ENCODE data around the gene HSD17B11. TPM values are rescaled to one million over a fixed set of nuclear protein-coding genes. Genes with fewer than 3 reads are reported as not detected.
"Not testable (repeated sequence)": the region's sequence is repeated elsewhere in the genome, so short reads cannot be mapped to it uniquely, and the experiment has no call there.

The HSD17B11 gene
- 10 to 100 TPM in 11 of 12 donors, not detected in 1; 18.9 to 90.6 (median 24.6) TPM for polyA plus RNA-seq (ENCODE audit: insufficient read length in 12 of 12)
- long read RNA-seq, donor 1, transcript HSD17B11-201 (7 exons, 1,885 nt) = major isoform, 116 of 139 reads
- long read RNA-seq, donor 1, partial matches to known transcripts = 21 of 139 reads
- long read RNA-seq, donor 1, other reads (novel, unspliced or antisense) = 0 of 139 reads
- long read RNA-seq, donor 2, transcript HSD17B11-201 (7 exons, 1,885 nt) = major isoform, 14 of 14 reads
- long read RNA-seq, donor 2, partial matches to known transcripts = 0 of 14 reads
- long read RNA-seq, donor 2, other reads (novel, unspliced or antisense) = 0 of 14 reads
- long read RNA-seq, donor 3, transcript HSD17B11-201 (7 exons, 1,885 nt) = major isoform, 13 of 13 reads
- long read RNA-seq, donor 3, partial matches to known transcripts = 0 of 13 reads
- long read RNA-seq, donor 3, other reads (novel, unspliced or antisense) = 0 of 13 reads
- long read RNA-seq, donor 4, transcript HSD17B11-201 (7 exons, 1,885 nt) = major isoform, 7 of 8 reads
- long read RNA-seq, donor 4, partial matches to known transcripts = 0 of 8 reads
- long read RNA-seq, donor 4, other reads (novel, unspliced or antisense) = 0 of 8 reads
- long read RNA-seq, donor 5, transcript HSD17B11-201 (7 exons, 1,885 nt) = major isoform, 25 of 26 reads
- long read RNA-seq, donor 5, partial matches to known transcripts = 0 of 26 reads
- long read RNA-seq, donor 5, other reads (novel, unspliced or antisense) = 0 of 26 reads
- long read RNA-seq, donor 6, transcript HSD17B11-201 (7 exons, 1,885 nt) = major isoform, 7 of 8 reads
- long read RNA-seq, donor 6, partial matches to known transcripts = 0 of 8 reads
- long read RNA-seq, donor 6, other reads (novel, unspliced or antisense) = 0 of 8 reads
- long read RNA-seq, donor 7, transcript HSD17B11-201 (7 exons, 1,885 nt) = major isoform, 8 of 8 reads
- long read RNA-seq, donor 7, partial matches to known transcripts = 0 of 8 reads
- long read RNA-seq, donor 7, other reads (novel, unspliced or antisense) = 0 of 8 reads
- long read RNA-seq, donor 8, transcript HSD17B11-201 (7 exons, 1,885 nt) = major isoform, 23 of 23 reads
- long read RNA-seq, donor 8, partial matches to known transcripts = 0 of 23 reads
- long read RNA-seq, donor 8, other reads (novel, unspliced or antisense) = 0 of 23 reads
- long read RNA-seq, donor 9, transcript HSD17B11-201 (7 exons, 1,885 nt) = major isoform, 13 of 13 reads
- long read RNA-seq, donor 9, partial matches to known transcripts = 0 of 13 reads
- long read RNA-seq, donor 9, other reads (novel, unspliced or antisense) = 0 of 13 reads
- long read RNA-seq, donor 10, transcript HSD17B11-201 (7 exons, 1,885 nt) = major isoform, 18 of 18 reads
- long read RNA-seq, donor 10, partial matches to known transcripts = 0 of 18 reads
- long read RNA-seq, donor 10, other reads (novel, unspliced or antisense) = 0 of 18 reads
- long read RNA-seq, donor 11, transcript HSD17B11-201 (7 exons, 1,885 nt) = major isoform, 28 of 28 reads
- long read RNA-seq, donor 11, partial matches to known transcripts = 0 of 28 reads
- long read RNA-seq, donor 11, other reads (novel, unspliced or antisense) = 0 of 28 reads

- DNase-seq = peak; percentile 93
Observed at GRCh38 chr4:87390891-87391575, at the start of gene HSD17B11. Gene HSD17B11 (minus strand): TSS chr4:87391188. CDS start chr4:87391070, 118 bp downstream.

DNA sequence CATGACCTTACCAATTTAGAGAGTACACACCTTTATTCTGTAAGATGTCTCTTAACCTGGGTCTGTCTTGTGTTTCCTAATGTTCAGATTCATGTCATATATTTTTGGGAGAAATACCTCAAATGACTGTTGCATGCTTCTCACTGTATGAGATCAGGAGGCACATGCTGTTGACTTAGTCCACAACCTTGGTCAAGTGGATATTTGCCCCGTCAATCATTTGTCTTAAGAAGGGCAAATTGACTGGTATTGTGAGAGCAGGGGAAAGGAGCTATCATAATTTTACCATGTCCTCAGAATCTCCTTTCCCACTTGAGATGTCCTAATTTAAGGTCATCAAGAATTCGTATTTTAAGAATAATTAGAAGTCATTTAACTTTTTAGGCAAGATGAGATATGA is 42.4 kb upstream of the HSD17B11 start:
- no peak for DNase-seq

DNA sequence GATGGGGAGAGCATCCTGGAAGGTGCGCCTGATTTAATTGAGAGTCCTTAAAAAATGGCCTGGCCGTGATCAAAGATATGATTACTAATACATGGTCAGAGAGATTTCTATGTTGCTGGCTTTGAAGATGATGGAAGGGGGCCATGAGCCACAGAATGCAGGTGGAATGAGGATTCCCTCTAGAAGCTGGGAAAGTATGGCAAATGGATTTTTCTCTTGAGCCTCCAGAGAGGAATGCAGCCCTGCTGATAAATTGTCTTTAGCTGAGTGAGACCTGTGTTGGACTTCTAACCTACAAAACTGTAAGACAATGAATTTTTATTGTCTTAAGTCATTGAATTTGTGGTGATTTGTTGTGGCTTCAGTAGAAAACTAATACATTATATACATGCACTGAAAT is 39.0 kb upstream of the HSD17B11 start:
- DNase-seq = no peak

GRCh38 chr4:87428979-87429378 is 38.0 kb upstream of the HSD17B11 start:
- no peak for DNase-seq

DNA sequence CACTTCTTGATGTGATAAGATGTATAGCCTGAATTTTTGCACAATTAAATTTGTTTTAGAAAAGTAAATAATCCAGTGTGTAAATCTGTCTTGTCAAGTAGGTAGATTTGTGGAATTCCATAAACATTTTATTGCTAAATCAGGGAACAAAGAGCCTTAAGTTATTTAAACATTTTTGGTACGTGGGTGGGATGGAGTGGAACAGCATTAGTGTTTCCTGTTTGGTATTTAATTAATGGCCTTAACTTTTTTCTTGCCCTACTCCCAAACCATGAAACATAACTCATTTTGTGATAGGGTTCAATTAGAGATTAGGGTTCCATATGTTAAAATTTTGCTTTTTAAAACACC is 36.5 kb upstream of the HSD17B11 start:
- DNase-seq = no peak

DNA sequence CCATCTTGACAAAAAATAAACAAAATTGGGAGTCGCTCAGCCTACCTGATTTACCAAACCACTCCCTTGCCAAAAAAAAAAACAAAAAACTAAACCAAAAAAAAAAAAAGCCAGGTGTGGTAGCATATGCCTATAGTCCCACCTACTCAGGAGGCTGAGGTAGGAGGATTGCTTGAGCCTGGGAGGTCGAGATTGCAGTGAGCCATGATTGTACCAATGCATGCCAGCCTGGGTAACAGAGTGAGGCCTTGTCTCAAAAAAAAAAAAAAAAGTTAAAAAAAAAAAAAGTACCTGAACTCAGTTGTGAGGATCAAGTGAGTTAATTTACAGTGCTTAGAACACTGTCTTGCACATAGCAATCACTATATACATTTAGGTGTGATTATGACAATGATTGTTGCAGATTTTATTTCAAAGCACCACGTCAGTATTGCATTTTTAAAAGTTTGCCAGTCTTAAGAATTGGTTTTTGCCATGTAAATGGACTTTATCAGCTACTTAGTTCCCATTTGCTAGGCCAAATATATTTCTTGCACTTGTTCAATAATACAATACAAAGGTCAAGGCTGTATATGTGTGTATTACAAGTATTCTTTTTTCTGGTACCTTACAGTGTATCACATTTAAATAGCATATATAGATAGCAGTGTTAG is 36.0 kb upstream of the HSD17B11 start:
- DNase-seq = no peak

- no peak for DNase-seq
Observed at GRCh38 chr4:87425711-87426110, 34.7 kb upstream of the HSD17B11 start.

GRCh38 chr4:87424099-87424543 is 33.1 kb upstream of the HSD17B11 start:
- DNase-seq = peak; percentile 16

DNA sequence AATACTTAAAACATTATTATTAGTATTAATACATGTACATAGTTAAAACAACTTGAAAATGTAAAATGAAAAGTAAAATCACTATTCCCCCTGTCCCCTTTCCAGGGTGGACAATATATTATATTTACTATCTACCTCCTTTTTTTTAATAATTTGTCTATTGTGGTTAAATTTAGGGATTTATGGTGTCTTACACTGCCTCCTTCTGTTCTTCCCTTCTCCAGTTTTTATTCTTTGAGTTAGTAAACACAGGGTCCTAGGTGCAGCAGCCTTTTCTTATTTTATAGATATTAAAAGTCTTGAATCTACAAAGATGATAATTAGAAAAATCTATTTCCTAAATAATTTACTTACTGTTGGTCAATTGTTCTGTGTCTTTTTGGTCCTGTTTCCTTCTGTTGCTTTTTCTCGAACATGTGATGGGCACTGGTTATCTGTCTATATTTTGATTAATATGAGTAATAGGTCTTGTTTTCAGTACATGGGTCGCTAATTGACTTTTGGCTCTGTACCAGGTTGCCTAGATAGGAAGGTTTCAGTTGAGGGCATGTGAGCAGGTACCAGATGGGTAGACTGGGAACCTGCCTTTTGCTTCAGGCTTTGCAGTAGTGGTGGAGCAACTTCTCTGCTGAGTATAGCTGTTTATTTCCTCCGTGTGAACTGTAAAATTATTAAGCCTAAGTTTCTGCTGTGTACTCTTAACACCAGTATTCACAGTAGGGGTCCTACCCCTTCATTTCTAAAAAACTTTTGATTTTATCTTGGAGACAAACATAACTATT is 32.5 kb upstream of the HSD17B11 start:
- DNase-seq = peak; percentile 12

GRCh38 chr4:87422104-87423052 is 31.4 kb upstream of the HSD17B11 start, which contains the start of gene NUDT9:
Gene NUDT9 (plus strand): TSS chr4:87422573. CDS start chr4:87422906, 333 bp downstream.
- peak; percentile 97 for DNase-seq

DNA sequence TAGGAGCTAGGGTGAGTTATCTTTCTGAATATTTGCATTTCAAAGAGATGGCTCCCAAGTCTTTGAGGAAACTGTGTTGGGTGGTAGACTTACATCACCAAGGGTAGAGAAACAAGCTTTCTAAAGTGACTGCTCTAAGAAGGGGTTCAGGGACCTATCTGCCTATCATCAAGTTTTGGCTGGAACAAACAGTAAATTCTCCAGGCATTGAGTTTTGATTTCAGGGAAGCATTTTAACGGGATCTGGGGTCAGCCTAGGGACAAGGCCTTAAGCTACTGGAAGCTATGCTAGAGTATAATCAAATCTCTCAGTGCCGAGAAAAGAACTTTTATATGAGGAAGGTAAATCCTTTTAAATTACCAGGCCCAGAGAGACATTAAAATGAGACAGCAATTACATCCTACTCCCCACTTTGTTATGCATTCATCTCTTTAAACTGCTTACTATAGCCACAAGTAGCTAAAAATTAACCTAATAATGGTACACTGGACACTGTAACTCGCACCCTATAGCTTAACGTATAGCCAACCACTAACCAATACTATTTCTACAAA is 29.4 kb upstream of the HSD17B11 start:
- DNase-seq = no peak

GRCh38 chr4:87419578-87420249 is 28.7 kb upstream of the HSD17B11 start:
- no peak for DNase-seq

DNA sequence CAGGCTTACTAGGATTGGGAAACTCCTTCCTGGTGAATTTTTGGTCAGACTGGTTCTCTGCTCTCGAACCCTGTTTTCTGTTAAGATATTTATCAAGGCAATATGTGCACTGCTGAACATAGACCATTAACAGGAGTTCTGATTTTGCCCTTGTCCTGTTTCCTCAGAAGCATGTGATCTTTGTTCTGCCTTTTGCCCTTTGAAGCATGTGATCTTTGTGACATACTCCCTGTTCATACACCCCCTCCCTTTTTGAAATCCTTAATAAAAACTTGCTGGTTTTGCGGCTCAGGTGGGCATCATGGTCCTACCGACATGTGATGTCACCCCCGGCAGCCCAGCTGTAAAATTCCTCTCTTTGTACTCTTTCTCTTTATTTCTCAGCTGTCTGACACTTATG is 27.4 kb upstream of the HSD17B11 start:
- not testable (repeated sequence) for DNase-seq

DNA sequence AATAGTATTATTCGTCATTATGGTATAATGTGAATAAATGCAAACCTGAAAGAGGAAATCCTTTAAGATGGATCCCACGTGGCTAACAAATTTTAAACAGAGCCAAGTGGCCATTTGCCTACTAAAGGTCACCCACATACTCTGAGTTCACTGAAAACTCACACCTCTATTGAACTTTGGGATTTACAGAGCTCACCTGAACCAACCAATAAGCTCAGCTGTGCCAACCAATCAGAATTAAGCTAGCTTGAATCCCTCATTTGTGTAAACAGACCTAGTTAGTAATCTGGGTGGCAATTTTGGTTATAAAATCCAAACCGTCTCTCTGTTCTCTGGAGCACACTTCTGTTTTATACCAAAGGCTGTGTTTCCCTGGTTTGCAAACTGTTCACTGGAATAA is 26.0 kb upstream of the HSD17B11 start:
- no peak for DNase-seq

GRCh38 chr4:87414816-87415215 is 23.8 kb upstream of the HSD17B11 start:
- DNase-seq = no peak

DNA sequence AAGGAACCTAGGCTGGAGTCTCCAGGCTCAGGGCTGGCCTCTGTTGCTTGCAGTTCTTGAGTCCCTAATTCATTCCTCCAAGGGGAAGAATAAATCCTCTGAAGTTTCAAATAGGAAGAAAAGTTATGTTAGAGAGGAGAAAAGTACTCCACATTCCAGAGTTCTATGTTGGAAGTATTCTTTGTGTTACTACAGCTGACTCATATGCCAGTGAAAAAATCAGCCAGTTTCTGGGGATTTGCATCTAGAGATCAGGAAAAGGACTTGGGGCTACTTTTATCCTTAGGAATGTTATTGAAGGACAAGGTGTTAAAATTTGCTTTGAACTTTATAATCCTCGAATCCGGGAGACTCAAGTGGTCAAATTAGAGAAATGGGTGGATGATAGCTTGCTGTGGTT is 19.7 kb upstream of the HSD17B11 start:
- DNase-seq = no peak

DNA sequence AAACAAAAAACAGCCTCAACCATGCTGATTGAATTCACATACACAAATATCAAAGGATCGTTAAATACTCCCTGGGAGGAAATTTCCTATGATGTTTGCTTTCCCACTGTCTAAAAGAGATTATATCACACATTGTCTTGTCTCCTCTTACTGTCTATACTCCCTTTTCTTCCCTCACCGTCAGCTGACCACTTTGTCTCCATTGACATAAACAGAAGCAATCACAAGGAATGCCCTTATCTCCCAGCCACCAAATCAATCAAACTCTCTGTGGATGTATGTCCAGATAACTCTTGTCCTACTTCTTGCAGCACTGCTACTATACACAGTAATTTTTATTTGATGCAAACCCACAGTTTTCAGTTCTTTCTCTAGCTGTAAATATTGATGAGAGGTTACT is 19.2 kb upstream of the HSD17B11 start:
- no peak for DNase-seq

All from muscle of arm (tissue), 14 donors.